Vagina (tissue), 2 donors: Measurements from ENCODE around the gene RET.

ENCODE experiments used
- CTCF ChIP-seq, 3 experiments: fragments of 450-650 bp in 2 of 3; fragments of 200-600 bp in 1 of 3; sonication (generic) in 1 of 3; IDR thresholded peaks; one replicate each; pipeline ENCODE4 v1.5.1; 2017 to 2019; ENCODE audit warnings: antibody characterized with exemption in 3 of 3, mild to moderate bottlenecking in 2 of 3, moderate library complexity in 2 of 3
- POLR2AphosphoS5 ChIP-seq, 2 donors: sonication (generic); formaldehyde crosslinking; IDR thresholded peaks; one replicate each; pipeline ENCODE4 v1.9.0; 2017; ENCODE audit warnings: antibody characterized with exemption in 2 of 2, mild to moderate bottlenecking in 2 of 2, low read depth in 1 of 2; ENCODE audit not compliant: insufficient read depth in 1 of 2

GRCh38 chr10:43105102-43105955 is 28.5 kb downstream of the RET start:
- TF ChIP-seq CTCF (IDR thresholded peaks at IDR 0.05) (peak; percentile 93 to 99 (median 98)), POLR2AphosphoS5 (IDR thresholded peaks at IDR 0.05; ENCODE audit: insufficient read depth in 1 of 2, low read depth in 1 of 2) (peak in 1 of 2 donors; percentile 76)
